Dedifferentiated amniotic fluid mesenchymal stem cell (primary cell): ENCODE results near the gene OR4N2.
"Not testable (repeated sequence)": the region's sequence is repeated elsewhere in the genome, so short reads cannot be mapped to it uniquely, and the experiment has no call there.

Experiments used
- DNase-seq: peaks from one replicate; pipeline ENCODE4 v3.0.0-alpha.2; 2016; ENCODE audit errors: extremely low spot score

The OR4N2 gene

DNA sequence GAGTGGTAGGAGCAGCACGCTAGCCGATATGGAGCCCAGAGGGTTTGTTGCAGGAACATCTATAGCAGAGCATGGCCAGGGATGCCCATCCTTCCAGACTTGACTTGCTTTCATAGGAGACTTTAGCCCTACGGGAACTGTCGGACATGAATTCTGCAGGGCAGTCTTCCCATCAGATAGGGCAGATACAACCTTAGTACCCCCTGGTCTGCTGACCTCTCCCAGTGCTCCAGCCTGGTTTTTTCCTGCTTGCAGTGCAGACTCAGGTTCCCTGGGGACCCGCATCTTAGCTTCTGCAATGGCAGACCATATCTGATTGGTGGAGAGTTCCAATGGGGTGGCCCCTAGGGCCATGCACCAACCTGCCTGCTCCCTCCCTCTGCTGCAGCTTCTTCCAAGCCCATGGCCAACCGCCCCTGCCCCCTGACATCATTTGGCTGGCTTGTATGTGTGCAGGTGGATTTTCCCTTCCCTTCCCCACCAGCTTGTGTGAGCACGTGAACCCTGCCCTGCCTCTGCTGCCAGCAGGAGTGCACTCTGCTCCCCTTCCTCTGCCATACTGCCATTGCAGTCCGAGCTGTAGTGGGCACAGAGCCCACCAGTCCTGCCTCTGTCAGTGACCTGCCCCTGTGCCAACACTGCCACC, 30.8 kb downstream of the OR4N2 start:
- DNase-seq, result not testable (repeated sequence)

DNA sequence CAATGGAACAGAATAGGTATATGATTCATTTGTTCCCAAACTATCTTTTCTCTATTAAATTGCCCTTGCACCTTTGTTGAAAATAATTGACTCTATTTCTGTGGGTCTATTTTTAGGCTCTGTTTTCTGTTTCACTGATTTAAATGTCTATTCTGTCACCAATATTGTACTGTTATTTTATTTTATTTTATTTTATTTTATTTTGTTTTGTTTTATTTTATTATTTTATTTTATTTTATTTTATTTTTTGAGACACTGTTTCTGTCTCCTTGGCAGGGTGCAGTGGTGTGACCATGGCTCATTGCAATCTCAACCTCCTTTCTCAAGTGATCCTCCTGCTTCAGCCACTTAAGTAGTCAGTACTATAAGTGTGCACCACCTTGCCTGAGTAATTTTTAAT, 34.9 kb downstream of the OR4N2 start:
- DNase-seq, result no peak

DNA sequence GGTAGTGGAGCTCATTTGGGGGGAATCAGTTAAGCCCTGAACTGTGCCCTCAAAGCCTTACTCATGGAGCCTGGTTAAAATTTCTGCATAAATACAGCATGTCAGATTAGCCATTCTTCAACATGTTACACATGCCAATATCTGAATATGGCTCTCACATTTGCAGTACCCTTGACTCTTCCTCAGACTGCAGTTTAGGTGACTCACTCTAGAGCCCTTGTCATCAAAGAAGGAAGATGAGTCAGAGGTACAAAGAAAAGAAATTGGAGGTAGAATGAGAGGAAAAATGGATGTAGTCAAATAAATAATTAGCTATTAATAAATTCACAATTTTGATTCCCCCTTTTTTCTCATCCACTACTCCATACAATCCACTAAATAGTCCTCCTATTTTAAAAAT, 47.8 kb downstream of the OR4N2 start:
- DNase-seq, result no peak

DNA sequence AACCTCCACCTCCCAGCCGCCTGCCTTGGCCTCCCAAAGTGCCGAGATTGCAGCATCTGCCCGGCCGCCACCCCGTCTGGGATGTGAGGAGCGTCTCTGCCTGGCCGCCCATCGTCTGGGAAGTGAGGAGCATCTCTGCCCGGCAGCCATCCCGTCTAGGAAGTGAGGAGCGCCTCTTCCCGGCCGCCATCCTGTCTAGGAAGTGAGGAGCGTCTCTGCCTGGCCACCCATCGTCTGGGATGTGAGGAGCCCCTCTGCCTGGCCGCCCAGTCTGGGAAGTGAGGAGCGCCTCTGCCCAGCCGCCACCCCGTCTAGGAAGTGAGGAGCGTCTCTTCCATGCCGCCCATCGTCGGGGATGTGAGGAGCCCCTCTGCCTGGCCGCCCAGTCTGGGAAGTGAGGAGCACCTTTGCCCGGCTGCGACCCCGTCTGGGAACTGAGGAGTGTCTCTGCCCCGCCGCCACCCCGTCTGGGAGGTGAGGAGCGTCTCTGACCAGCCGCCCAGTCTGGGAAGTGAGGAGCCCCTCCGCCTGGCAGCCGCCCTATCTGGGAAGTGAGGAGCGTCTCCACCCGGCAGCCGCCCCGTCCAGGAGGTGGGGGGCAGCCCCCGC, 62.6 kb downstream of the OR4N2 start:
- not testable (repeated sequence) for DNase-seq

DNA sequence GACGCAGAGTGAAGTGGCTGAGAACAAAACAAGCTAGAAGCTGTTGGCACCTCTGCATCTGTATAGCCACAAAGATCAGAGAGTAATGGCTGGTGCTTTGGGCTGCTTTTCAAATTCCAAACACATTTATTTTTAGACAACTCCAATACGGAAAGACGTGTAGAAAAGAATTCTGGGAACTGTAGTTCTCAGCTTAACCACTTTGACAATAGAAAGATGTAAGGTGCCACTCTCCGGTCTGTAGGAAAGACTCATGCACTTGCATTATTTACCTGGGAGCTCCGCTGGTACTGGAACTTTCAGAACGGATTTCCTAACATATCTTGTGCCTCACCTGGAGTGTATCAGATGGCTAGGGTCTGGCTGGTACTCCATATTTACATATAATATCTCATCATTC, 69.6 kb downstream of the OR4N2 start:
- no peak for DNase-seq

DNA sequence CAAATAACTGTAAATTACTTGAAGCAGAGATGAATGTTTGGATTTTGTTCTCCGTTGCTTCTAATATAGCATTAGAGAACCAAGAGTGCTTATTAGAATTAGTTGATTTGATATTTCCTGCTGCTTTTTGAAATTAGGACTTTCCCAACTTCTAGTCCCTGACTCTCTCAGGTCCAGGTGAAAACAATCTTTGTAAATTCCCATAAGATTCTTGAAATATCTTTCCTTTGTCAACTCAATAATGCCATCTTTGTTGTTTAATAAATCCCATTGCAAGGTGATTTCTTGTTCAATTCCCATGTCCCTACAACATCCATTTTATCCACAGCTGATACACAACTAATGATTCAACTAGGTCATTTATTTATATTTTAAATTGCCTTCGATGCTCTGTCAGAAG, 71.3 kb downstream of the OR4N2 start, which contains the start of gene OR4K2:
Gene OR4K2 (plus strand): TSS at position 301 of the 400 bp plus-strand sequence. CDS start 1,126 bp downstream, outside the sequence.
- DNase-seq, result no peak

DNA sequence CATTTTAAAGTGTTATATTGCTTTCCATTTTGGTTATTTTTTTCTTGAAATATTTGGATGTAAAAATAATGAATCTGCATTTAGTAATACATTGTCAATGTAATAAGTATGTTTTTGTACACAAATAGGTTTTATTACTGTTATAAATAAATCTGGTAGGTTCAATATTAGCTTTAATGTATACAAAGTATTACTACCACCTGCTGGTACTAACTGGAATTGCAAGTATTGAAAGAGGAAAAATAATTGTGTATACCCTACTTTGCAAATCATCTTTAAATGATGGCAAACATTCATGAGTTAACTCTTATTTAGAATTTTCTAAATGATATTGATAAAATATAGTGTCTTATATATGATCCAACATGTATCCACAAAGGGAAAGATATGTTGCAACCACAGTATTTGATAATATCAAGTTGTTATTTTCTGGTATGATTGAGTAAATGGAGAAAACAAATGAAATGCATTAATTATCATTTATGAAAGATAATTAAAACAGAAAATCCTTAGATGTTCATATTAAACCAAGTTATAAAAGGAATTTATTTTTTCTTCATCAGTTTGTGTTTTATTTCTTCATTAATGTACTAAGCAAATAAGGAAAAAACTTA, 74.6 kb downstream of the OR4N2 start:
- DNase-seq, result no peak
